NCI-H1092 (cell line): ENCODE measurements around the gene GAB2.

ENCODE experiments used
- DNase-seq: peaks from one replicate; lab custom pipeline; 2025; lab: John Stamatoyannopoulos, UW

The GAB2 gene

GRCh38 chr11:78343303-78343702 lies 74.3 kb downstream of the GAB2 start:
- DNase-seq = no peak

GRCh38 chr11:78341841-78342240 lies 75.8 kb downstream of the GAB2 start:
- DNase-seq = no peak

- no peak for DNase-seq
Measured at GRCh38 chr11:78340530-78340929, 77.1 kb downstream of the GAB2 start.

GRCh38 chr11:78339945-78340344 lies 77.7 kb downstream of the GAB2 start:
- DNase-seq = no peak

- DNase-seq = peak; percentile 66
Measured at GRCh38 chr11:78339483-78339882, 78.1 kb downstream of the GAB2 start.

GRCh38 chr11:78338702-78339101 lies 78.9 kb downstream of the GAB2 start:
- DNase-seq = no peak

- no peak for DNase-seq
Measured at GRCh38 chr11:78338138-78338537, 79.5 kb downstream of the GAB2 start.

GRCh38 chr11:78337554-78337924 lies 80.1 kb downstream of the GAB2 start:
- DNase-seq = no peak

- DNase-seq = no peak
Measured at GRCh38 chr11:78336877-78337553, 80.6 kb downstream of the GAB2 start.

GRCh38 chr11:78334109-78334508 lies 83.5 kb downstream of the GAB2 start:
- DNase-seq = no peak

- DNase-seq = no peak
Measured at GRCh38 chr11:78332872-78333271, 84.7 kb downstream of the GAB2 start.

- DNase-seq = no peak
Measured at GRCh38 chr11:78332174-78332866, 85.3 kb downstream of the GAB2 start.

GRCh38 chr11:78331711-78332110 lies 85.9 kb downstream of the GAB2 start:
- DNase-seq = no peak

GRCh38 chr11:78330361-78330760 lies 87.3 kb downstream of the GAB2 start:
- DNase-seq = no peak

GRCh38 chr11:78327945-78328344 lies 89.7 kb downstream of the GAB2 start:
- no peak for DNase-seq

GRCh38 chr11:78325274-78325781 lies 92.3 kb downstream of the GAB2 start:
- no peak for DNase-seq

- DNase-seq = no peak
Measured at GRCh38 chr11:78323363-78323762, 94.3 kb downstream of the GAB2 start.

GRCh38 chr11:78319453-78319955 lies 98.1 kb downstream of the GAB2 start:
- DNase-seq = no peak

- DNase-seq = no peak
Measured at GRCh38 chr11:78318321-78319114, 99.1 kb downstream of the GAB2 start.

- DNase-seq = no peak
Measured at GRCh38 chr11:78315724-78316123, 101.9 kb downstream of the GAB2 start.

- no peak for DNase-seq
Measured at GRCh38 chr11:78314762-78315161, 102.9 kb downstream of the GAB2 start.

- no peak for DNase-seq
Measured at GRCh38 chr11:78313898-78314297, 103.7 kb downstream of the GAB2 start.
